ENCODE measurements around the gene PHACTR3.

- TF ChIP-seq CTCF (IDR thresholded peaks at IDR 0.05; ENCODE audit: low read depth, low read length, poor library complexity, severe bottlenecking) (no peak), EZH2phosphoT487 (IDR thresholded peaks at IDR 0.05; ENCODE audit: borderline replicate concordance, low read length) (no peak)
These were observed 180.0 kb downstream of the PHACTR3 start for GRCh38 chr20:59784365-59784764.
